IMR-90 (cell line): ENCODE results near the gene RALGAPB.

ENCODE experiments used
- POLR2A ChIP-seq: IDR thresholded peaks from 2 replicates; pipeline ENCODE4 v1.6.1; 2012; ENCODE audit warnings: mild to moderate bottlenecking, low read depth, low read length
- RAD21 ChIP-seq: IDR thresholded peaks from 2 replicates; pipeline ENCODE4 v1.6.1; 2012; ENCODE audit warnings: low read length, improper control_type of control experiment
- RFX5 ChIP-seq: IDR thresholded peaks from 2 replicates; pipeline ENCODE4 v1.8.0; 2012; ENCODE audit warnings: low read depth, mild to moderate bottlenecking, low read length, moderate library complexity
- SMC3 ChIP-seq: fragments of 150-350 bp; IDR thresholded peaks from 2 replicates; pipeline ENCODE4 v1.6.1; 2016; ENCODE audit warnings: low read depth, mild to moderate bottlenecking, antibody characterized with exemption, low read length, moderate library complexity
- TF ChIP-seq, protein P1 (sequence below): conservative IDR thresholded peaks from 2 replicates; pipeline ENCODE4 v1.5.1; 2012; ENCODE audit warnings: mild to moderate bottlenecking, low read depth, low read length, improper control_type of control experiment
- TF ChIP-seq, protein P2 (sequence below): fragments of 150-350 bp; IDR thresholded peaks from 2 replicates; pipeline ENCODE4 v1.6.1; 2017; ENCODE audit warnings: mild to moderate bottlenecking, antibody characterized with exemption, low read length, low read depth

- TF ChIP-seq RAD21, result no peak
- TF ChIP-seq, protein P1, sequence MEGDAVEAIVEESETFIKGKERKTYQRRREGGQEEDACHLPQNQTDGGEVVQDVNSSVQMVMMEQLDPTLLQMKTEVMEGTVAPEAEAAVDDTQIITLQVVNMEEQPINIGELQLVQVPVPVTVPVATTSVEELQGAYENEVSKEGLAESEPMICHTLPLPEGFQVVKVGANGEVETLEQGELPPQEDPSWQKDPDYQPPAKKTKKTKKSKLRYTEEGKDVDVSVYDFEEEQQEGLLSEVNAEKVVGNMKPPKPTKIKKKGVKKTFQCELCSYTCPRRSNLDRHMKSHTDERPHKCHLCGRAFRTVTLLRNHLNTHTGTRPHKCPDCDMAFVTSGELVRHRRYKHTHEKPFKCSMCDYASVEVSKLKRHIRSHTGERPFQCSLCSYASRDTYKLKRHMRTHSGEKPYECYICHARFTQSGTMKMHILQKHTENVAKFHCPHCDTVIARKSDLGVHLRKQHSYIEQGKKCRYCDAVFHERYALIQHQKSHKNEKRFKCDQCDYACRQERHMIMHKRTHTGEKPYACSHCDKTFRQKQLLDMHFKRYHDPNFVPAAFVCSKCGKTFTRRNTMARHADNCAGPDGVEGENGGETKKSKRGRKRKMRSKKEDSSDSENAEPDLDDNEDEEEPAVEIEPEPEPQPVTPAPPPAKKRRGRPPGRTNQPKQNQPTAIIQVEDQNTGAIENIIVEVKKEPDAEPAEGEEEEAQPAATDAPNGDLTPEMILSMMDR, result no peak
- no peak for TF ChIP-seq POLR2A
- TF ChIP-seq, protein P2, sequence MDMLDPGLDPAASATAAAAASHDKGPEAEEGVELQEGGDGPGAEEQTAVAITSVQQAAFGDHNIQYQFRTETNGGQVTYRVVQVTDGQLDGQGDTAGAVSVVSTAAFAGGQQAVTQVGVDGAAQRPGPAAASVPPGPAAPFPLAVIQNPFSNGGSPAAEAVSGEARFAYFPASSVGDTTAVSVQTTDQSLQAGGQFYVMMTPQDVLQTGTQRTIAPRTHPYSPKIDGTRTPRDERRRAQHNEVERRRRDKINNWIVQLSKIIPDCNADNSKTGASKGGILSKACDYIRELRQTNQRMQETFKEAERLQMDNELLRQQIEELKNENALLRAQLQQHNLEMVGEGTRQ, result no peak
- no peak for TF ChIP-seq RFX5
- no peak for TF ChIP-seq SMC3
Observed at GRCh38 chr20:38504368-38505090, 31.9 kb downstream of the RALGAPB start.
